Head of caudate nucleus (tissue), 42 donors: Measurements from ENCODE around the gene CTXND2.
"Not testable (repeated sequence)": the region's sequence is repeated elsewhere in the genome, so short reads cannot be mapped to it uniquely, and the experiment has no call there.

ENCODE experiments used
- DNase-seq, 42 donors: peaks; one replicate each; pipeline versions ENCODE4 v3.0.0 to v3.0.0-alpha.2; 2020 to 2021; ENCODE audit warnings: mixed read lengths in 7 of 42
- intact Hi-C: fragments of 100-400 bp; cut with DNase I; formaldehyde crosslinking; loops from one replicate; pipeline ENCODE4 v1.15.0; 2022

Gene CTXND2

GRCh38 chr1:150928286-150928685 is 41.4 kb downstream of the CTXND2 start:
- no peak for DNase-seq
- intact Hi-C loops, result loop anchor here (10.0 kb wide), 1 partner anchor 47 kb away; the partner anchor contains the start of gene CERS2

- DNase-seq, result not testable (repeated sequence)
- intact Hi-C loops, result loop anchor here (10.0 kb wide), 1 partner anchor 46 kb away; the partner anchor contains the start of gene CERS2
These were observed 41.8 kb downstream of the CTXND2 start for GRCh38 chr1:150928775-150929174.

- intact Hi-C loops, result no loop called here
- no peak for DNase-seq
These were observed 44.8 kb downstream of the CTXND2 start for GRCh38 chr1:150931773-150932172.

GRCh38 chr1:150944856-150945255 is 57.9 kb downstream of the CTXND2 start:
- DNase-seq, result no peak
- intact Hi-C loops, result no loop called here

- intact Hi-C loops, result no loop called here
- DNase-seq, result no peak
These were observed 67.8 kb downstream of the CTXND2 start for GRCh38 chr1:150954708-150955107.

GRCh38 chr1:150955280-150955679 is 68.3 kb downstream of the CTXND2 start:
- DNase-seq, result peak in 2 of 42 donors; percentile 5 to 6
- intact Hi-C loops, result no loop called here

GRCh38 chr1:150957666-150958065 is 70.7 kb downstream of the CTXND2 start:
- no peak for DNase-seq

GRCh38 chr1:150960646-150961045 is 73.7 kb downstream of the CTXND2 start:
- intact Hi-C loops, result no loop called here
- DNase-seq, result no peak

More at GRCh38 chr1:150957666-150958065, 70.7 kb downstream of the CTXND2 start:
- intact Hi-C loops, result no loop called here

- intact Hi-C loops, result no loop called here
- peak in 1 of 42 donors; percentile 7 for DNase-seq
These were observed 74.8 kb downstream of the CTXND2 start for GRCh38 chr1:150961756-150962155.
